Astrocyte (in vitro differentiated cells and primary cell): ENCODE results near the gene HEG1. TPM values are rescaled to one million over a fixed set of nuclear protein-coding genes. Genes with fewer than 3 reads are reported as not detected.

Experiments
- DNase-seq: peaks from one replicate; pipeline ENCODE4 v3.0.0-alpha.2; 2010; ENCODE audit warnings: low read depth
- FAIRE-seq: peaks from 2 replicates; lab custom pipeline; 2011; peaks lifted over from hg19 to GRCh38; lab: Jason Lieb, UNC
- H2AFZ ChIP-seq: 2 replicates; pipeline ENCODE4 v1.6.0; 2012; ENCODE audit warnings: low read depth, low read length, inconsistent platforms
- H3K27ac ChIP-seq: 2 replicates; pipeline ENCODE4 v1.5.1; 2011; ENCODE audit warnings: low read depth, low read length, inconsistent platforms
- H3K27me3 ChIP-seq: 2 replicates; pipeline ENCODE4 v1.6.0; 2011; ENCODE audit warnings: low read length, inconsistent platforms; ENCODE audit not compliant: insufficient read depth
- H3K36me3 ChIP-seq: 2 replicates; pipeline ENCODE4 v1.5.1; 2011; ENCODE audit warnings: low read length, inconsistent platforms; ENCODE audit not compliant: insufficient read depth
- H3K4me1 ChIP-seq: 2 replicates; pipeline ENCODE4 v1.5.1; 2011; ENCODE audit warnings: low read length, inconsistent platforms; ENCODE audit not compliant: insufficient read depth
- H3K4me2 ChIP-seq: 2 replicates; pipeline ENCODE4 v1.6.0; 2012; ENCODE audit warnings: low read length, inconsistent platforms
- H3K4me3 ChIP-seq: 2 replicates; pipeline ENCODE4 v1.5.1; 2011; ENCODE audit warnings: low read depth, mild to moderate bottlenecking, low read length, inconsistent platforms; ENCODE audit not compliant: insufficient read depth
- H3K79me2 ChIP-seq: 2 replicates; pipeline ENCODE4 v1.6.0; 2012; ENCODE audit warnings: mild to moderate bottlenecking, low read length, inconsistent platforms; ENCODE audit not compliant: insufficient read depth
- H3K9ac ChIP-seq: 2 replicates; pipeline ENCODE4 v1.6.0; 2012; ENCODE audit warnings: mild to moderate bottlenecking, low read length, inconsistent platforms
- H3K9me3 ChIP-seq: 2 replicates; pipeline ENCODE4 v1.5.1; 2012; ENCODE audit warnings: low read depth, mild to moderate bottlenecking, low read length, inconsistent platforms; ENCODE audit not compliant: insufficient read depth
- H4K20me1 ChIP-seq: 2 replicates; pipeline ENCODE4 v1.6.0; 2012; ENCODE audit warnings: low read length, inconsistent platforms; ENCODE audit not compliant: insufficient read depth
- H3K27ac Mint-ChIP-seq: one replicate; pipeline ENCODE4 v1.8.0; 2021; ENCODE audit warnings: mild to moderate bottlenecking, mixed read lengths; ENCODE audit not compliant: unreplicated experiment
- H3K27me3 Mint-ChIP-seq: one replicate; pipeline ENCODE4 v1.8.0; 2021; ENCODE audit warnings: low read depth, mixed read lengths; ENCODE audit not compliant: unreplicated experiment
- H3K36me3 Mint-ChIP-seq: one replicate; pipeline ENCODE4 v1.8.0; 2021; ENCODE audit warnings: low read depth, mixed read lengths; ENCODE audit not compliant: unreplicated experiment
- H3K4me1 Mint-ChIP-seq: one replicate; pipeline ENCODE4 v1.8.0; 2021; ENCODE audit warnings: low read depth, mixed read lengths; ENCODE audit not compliant: unreplicated experiment
- H3K4me3 Mint-ChIP-seq: one replicate; pipeline ENCODE4 v1.8.0; 2021; ENCODE audit warnings: mild to moderate bottlenecking, moderate library complexity, mixed read lengths; ENCODE audit not compliant: unreplicated experiment
- H3K9me3 Mint-ChIP-seq: one replicate; pipeline ENCODE4 v1.8.0; 2021; ENCODE audit warnings: mild to moderate bottlenecking, mixed read lengths; ENCODE audit not compliant: unreplicated experiment
- EZH2 ChIP-seq: IDR thresholded peaks from 2 replicates; pipeline ENCODE4 v1.6.1; 2012; ENCODE audit warnings: mild to moderate bottlenecking, low read length, inconsistent platforms; ENCODE audit not compliant: insufficient read depth
- total RNA-seq: library from RNA; stranded (reverse); gene quantifications from 2 replicates; pipeline ENCODE4 v1.2.1, GENCODE V29; 2021
- TF ChIP-seq, protein P1 (sequence below): IDR thresholded peaks from 2 replicates; pipeline ENCODE4 v1.5.1; 2011; ENCODE audit warnings: low read depth, mild to moderate bottlenecking, inconsistent platforms, low read length, moderate library complexity; ENCODE audit not compliant: insufficient read depth

Gene HEG1
- total RNA-seq, 1 donor from 2014 or later, result 65.7 TPM

DNA sequence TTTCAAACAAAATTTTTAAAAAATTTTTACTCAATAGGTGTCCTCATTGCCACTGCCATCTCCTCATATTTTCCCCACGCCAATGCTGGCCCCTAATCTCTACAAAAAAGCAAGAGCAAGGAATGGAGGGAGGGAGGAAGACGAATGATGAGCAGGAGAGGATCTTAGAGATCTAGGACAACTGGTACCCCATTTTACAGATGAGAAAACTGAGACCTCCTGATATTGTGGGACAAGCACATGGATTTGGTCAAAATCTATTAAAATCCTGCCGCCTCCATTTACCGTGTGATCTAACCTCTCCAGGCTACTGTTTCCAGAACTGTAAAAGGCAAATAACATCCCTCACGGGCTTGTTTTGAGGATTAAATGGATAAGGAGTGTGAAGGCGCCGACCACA is 4.6 kb downstream of the HEG1 start:
- Histone ChIP-seq H3K79me2 (peaks cover 78% of the 10 kb centered on the region), H3K9ac (peak overlapping the region; percentile 94), H3K27ac (peak overlapping the region; percentile 93)

DNA sequence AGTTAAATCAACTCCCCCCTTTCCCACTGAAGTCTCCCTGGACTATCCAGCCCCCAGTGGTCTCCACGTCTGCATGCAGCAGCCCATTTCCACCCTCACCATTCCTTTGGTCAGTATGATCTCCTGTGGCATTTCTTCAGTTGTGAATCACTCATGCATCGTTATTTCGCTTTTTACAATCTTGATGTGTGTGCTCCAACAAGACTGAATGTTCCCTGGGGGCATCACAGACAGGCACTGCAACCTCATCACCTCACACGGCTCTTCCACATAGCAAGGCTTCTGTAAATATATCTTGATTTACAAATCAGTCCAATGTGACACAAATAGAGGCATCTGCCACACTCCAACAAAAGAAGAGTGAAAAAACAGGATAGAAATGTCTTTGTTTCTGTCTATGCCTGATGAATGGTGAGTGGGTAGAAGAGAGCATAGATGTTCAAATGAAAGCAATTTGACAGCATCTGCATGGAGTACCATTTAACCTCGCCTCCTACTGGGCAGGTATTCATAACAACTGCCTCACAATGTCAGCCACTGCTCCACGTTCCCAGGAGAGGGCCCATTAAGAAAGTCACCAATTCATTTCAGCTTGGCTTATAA is 5.2 kb downstream of the HEG1 start:
- H3K4me3 Mint-ChIP-seq, result peak overlapping the region; percentile 30
- peaks cover 12% of the 10 kb centered on the region for H3K36me3 Mint-ChIP-seq
- H3K27ac Mint-ChIP-seq, result no peak overlapping the region
- DNase-seq, result no peak
- Histone ChIP-seq H3K4me3 (no peak overlapping the region), H3K79me2 (peaks cover 82% of the 10 kb centered on the region), H3K9me3 (no peaks in the 10 kb centered on the region), H3K4me1 (peaks cover 50% of the 10 kb centered on the region), H3K4me2 (no peak overlapping the region), H3K9ac (no peak overlapping the region), H3K27ac (no peak overlapping the region), H2AFZ (no peak overlapping the region), H3K27me3 (no peaks in the 10 kb centered on the region), H4K20me1 (peaks cover 86% of the 10 kb centered on the region), H3K36me3 (peaks cover 8% of the 10 kb centered on the region)
- H3K4me1 Mint-ChIP-seq, result peaks cover 60% of the 10 kb centered on the region
- no peaks in the 10 kb centered on the region for H3K27me3 Mint-ChIP-seq
- FAIRE-seq, result no peak
- no peak for TF ChIP-seq EZH2
- TF ChIP-seq, protein P1, sequence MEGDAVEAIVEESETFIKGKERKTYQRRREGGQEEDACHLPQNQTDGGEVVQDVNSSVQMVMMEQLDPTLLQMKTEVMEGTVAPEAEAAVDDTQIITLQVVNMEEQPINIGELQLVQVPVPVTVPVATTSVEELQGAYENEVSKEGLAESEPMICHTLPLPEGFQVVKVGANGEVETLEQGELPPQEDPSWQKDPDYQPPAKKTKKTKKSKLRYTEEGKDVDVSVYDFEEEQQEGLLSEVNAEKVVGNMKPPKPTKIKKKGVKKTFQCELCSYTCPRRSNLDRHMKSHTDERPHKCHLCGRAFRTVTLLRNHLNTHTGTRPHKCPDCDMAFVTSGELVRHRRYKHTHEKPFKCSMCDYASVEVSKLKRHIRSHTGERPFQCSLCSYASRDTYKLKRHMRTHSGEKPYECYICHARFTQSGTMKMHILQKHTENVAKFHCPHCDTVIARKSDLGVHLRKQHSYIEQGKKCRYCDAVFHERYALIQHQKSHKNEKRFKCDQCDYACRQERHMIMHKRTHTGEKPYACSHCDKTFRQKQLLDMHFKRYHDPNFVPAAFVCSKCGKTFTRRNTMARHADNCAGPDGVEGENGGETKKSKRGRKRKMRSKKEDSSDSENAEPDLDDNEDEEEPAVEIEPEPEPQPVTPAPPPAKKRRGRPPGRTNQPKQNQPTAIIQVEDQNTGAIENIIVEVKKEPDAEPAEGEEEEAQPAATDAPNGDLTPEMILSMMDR, result no peak
- H3K9me3 Mint-ChIP-seq, result no peaks in the 10 kb centered on the region

More for the DNA sequence above, 4.6 kb downstream of the HEG1 start:
- no peak overlapping the region for H2AFZ ChIP-seq
- H3K36me3 ChIP-seq, result peaks cover 8% of the 10 kb centered on the region
- no peak overlapping the region for H3K4me3 ChIP-seq
- Mint-ChIP-seq H3K4me3 (peak overlapping the region; percentile 64), H3K27me3 (no peaks in the 10 kb centered on the region), H3K9me3 (no peaks in the 10 kb centered on the region), H3K36me3 (peaks cover 12% of the 10 kb centered on the region), H3K27ac (peak overlapping the region; percentile 70), H3K4me1 (peaks cover 61% of the 10 kb centered on the region)
- H4K20me1 ChIP-seq, result peaks cover 82% of the 10 kb centered on the region
- peak overlapping the region; percentile 89 for H3K4me2 ChIP-seq
- no peak for FAIRE-seq
- H3K4me1 ChIP-seq, result peaks cover 47% of the 10 kb centered on the region
- H3K9me3 ChIP-seq, result no peaks in the 10 kb centered on the region
- no peak for TF ChIP-seq EZH2
- TF ChIP-seq, protein P1, result no peak
- H3K27me3 ChIP-seq, result no peaks in the 10 kb centered on the region
- DNase-seq, result no peak

DNA sequence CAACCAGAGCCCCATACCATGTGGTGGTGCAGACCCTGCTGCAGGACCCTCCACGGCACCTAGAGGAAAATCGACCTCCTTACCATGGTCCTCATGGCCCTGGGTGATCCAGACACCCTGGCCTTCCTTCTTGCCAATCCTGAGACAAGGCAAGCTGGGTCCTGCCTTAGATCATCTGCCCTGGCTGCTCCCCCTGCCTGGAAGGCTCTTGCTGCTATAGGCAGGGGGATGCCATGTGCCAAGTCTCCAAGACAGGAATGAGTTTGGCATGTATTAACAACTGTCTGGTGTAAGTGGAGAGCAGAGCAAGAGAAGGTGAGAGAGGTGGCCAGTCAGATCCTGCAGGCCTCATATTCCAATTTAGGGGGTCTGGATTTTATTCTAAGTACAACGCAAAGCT is 7.5 kb downstream of the HEG1 start:
- Mint-ChIP-seq H3K36me3 (peaks cover 12% of the 10 kb centered on the region), H3K9me3 (no peaks in the 10 kb centered on the region), H3K4me3 (no peak overlapping the region), H3K27ac (no peak overlapping the region), H3K27me3 (no peaks in the 10 kb centered on the region), H3K4me1 (peaks cover 49% of the 10 kb centered on the region)
- H3K4me3 ChIP-seq, result no peak overlapping the region
- FAIRE-seq (no peak), DNase-seq (no peak)
- no peak overlapping the region for H3K27ac ChIP-seq
- peaks cover 50% of the 10 kb centered on the region for H3K4me1 ChIP-seq
- no peak overlapping the region for H3K4me2 ChIP-seq
- TF ChIP-seq EZH2, result no peak
- TF ChIP-seq, protein P1, result no peak
- H4K20me1 ChIP-seq, result peaks cover 94% of the 10 kb centered on the region
- peaks cover 8% of the 10 kb centered on the region for H3K36me3 ChIP-seq
- no peaks in the 10 kb centered on the region for H3K9me3 ChIP-seq
- no peak overlapping the region for H2AFZ ChIP-seq
- H3K9ac ChIP-seq, result no peak overlapping the region
- peaks cover 83% of the 10 kb centered on the region for H3K79me2 ChIP-seq
- no peaks in the 10 kb centered on the region for H3K27me3 ChIP-seq
